Breast epithelium (tissue), 4 donors: ENCODE measurements around the gene MET. TPM values are rescaled to one million over a fixed set of nuclear protein-coding genes. Genes with fewer than 3 reads are reported as not detected.

Experiments
- DNase-seq, 2 donors: peaks; one replicate each; pipeline ENCODE4 v3.0.0-alpha.2; 2019; ENCODE audit warnings: low spot score in 2 of 2
- H3K27ac ChIP-seq, 2 donors: fragments of 200-600 bp; sonication (generic) in 1 of 2; one replicate each; pipeline ENCODE4 v1.5.1; 2016 to 2019; ENCODE audit warnings: mild to moderate bottlenecking in 1 of 2
- H3K27me3 ChIP-seq, 2 donors: fragments of 200-600 bp; sonication (generic) in 1 of 2; one replicate each; pipeline versions ENCODE4 v1.5.1 to v1.6.0; 2017 to 2019; ENCODE audit warnings: control low read depth in 1 of 2, mild to moderate bottlenecking in 1 of 2
- H3K36me3 ChIP-seq: fragments of 200-600 bp; one replicate; pipeline ENCODE4 v1.5.1; 2019
- H3K4me1 ChIP-seq, 2 donors: fragments of 200-600 bp; sonication (generic); one replicate each; pipeline ENCODE4 v1.5.1; 2016 to 2019; ENCODE audit warnings: control low read depth in 1 of 2
- H3K4me3 ChIP-seq, 3 donors: fragments of 200-600 bp; sonication (generic); 1 replicate in 2 of 3; 2 replicates in 1 of 3; pipeline ENCODE4 v1.5.1; 2016 to 2019; ENCODE audit warnings: mild to moderate bottlenecking in 3 of 3, moderate library complexity in 2 of 3
- H3K9me3 ChIP-seq, 2 donors: fragments of 200-600 bp; sonication (generic) in 1 of 2; one replicate each; pipeline ENCODE4 v1.5.1; 2016 to 2019; ENCODE audit warnings: control low read depth in 1 of 2
- CTCF ChIP-seq, 3 donors: fragments of 450-650 bp; IDR thresholded peaks; one replicate each; pipeline ENCODE4 v1.5.1; 2016 to 2017; ENCODE audit warnings: antibody characterized with exemption in 3 of 3, mild to moderate bottlenecking in 3 of 3, moderate library complexity in 3 of 3
- POLR2A ChIP-seq: fragments of 450-650 bp; IDR thresholded peaks from one replicate; pipeline ENCODE4 v1.6.1; 2016; ENCODE audit warnings: antibody characterized with exemption, mild to moderate bottlenecking, moderate library complexity
- POLR2AphosphoS5 ChIP-seq, 3 donors: sonication (generic); formaldehyde crosslinking; IDR thresholded peaks; one replicate each; pipeline ENCODE4 v1.6.1; 2017; ENCODE audit warnings: antibody characterized with exemption in 3 of 3
- intact Hi-C: fragments of 100-400 bp; cut with DNase I; formaldehyde crosslinking; loops from one replicate; pipeline ENCODE4 v1.15.1; 2023; ENCODE audit warnings: low total_unique reads
- total RNA-seq, 3 donors: library from RNA; depleted of rRNA; stranded (reverse); fragments of >200 nt; gene quantifications; one replicate each; pipeline ENCODE4 v1.1.0, GENCODE V29; 2016

The MET gene
- total RNA-seq, 3 donors from 2014 or later, result 25.8 to 85.6 (median 40.6) TPM

GRCh38 chr7:116734710-116735109 is 62.7 kb downstream of the MET start:
- Histone ChIP-seq H3K4me1 (no peaks in the 10 kb centered on the region), H3K9me3 (no peaks in the 10 kb centered on the region), H3K27me3 (no peaks in the 10 kb centered on the region), H3K36me3 (no peaks in the 10 kb centered on the region), H3K27ac (no peak overlapping the region), H3K4me3 (no peak overlapping the region)
- DNase-seq, result no peak
- intact Hi-C loops, result no loop called here
- no peak for TF ChIP-seq POLR2AphosphoS5 (IDR thresholded peaks at IDR 0.05)
- no peak for TF ChIP-seq CTCF (IDR thresholded peaks at IDR 0.05)
- no peak for TF ChIP-seq POLR2A

GRCh38 chr7:116736927-116737715 is 65.1 kb downstream of the MET start:
- DNase-seq, result no peak
- Histone ChIP-seq H3K9me3 (no peaks in the 10 kb centered on the region), H3K27me3 (no peaks in the 10 kb centered on the region), H3K36me3 (no peaks in the 10 kb centered on the region), H3K27ac (no peak overlapping the region), H3K4me1 (no peaks in the 10 kb centered on the region), H3K4me3 (no peak overlapping the region)
- intact Hi-C loops, result no loop called here
- TF ChIP-seq POLR2A, result no peak
- TF ChIP-seq CTCF (IDR thresholded peaks at IDR 0.05), result no peak
- TF ChIP-seq POLR2AphosphoS5 (IDR thresholded peaks at IDR 0.05), result no peak

GRCh38 chr7:116738378-116738777 is 66.4 kb downstream of the MET start:
- no peak overlapping the region for H3K4me3 ChIP-seq
- no peaks in the 10 kb centered on the region for H3K36me3 ChIP-seq
- H3K27me3 ChIP-seq, result no peaks in the 10 kb centered on the region
- H3K9me3 ChIP-seq, result no peaks in the 10 kb centered on the region
- H3K27ac ChIP-seq, result no peak overlapping the region
- no peaks in the 10 kb centered on the region for H3K4me1 ChIP-seq
- intact Hi-C loops, result no loop called here
- no peak for DNase-seq
- TF ChIP-seq POLR2AphosphoS5 (IDR thresholded peaks at IDR 0.05) (no peak), CTCF (IDR thresholded peaks at IDR 0.05) (no peak), POLR2A (no peak)

GRCh38 chr7:116739307-116739706 is 67.3 kb downstream of the MET start:
- no peak overlapping the region for H3K27ac ChIP-seq
- no peaks in the 10 kb centered on the region for H3K9me3 ChIP-seq
- intact Hi-C loops, result no loop called here
- no peaks in the 10 kb centered on the region for H3K36me3 ChIP-seq
- no peak for TF ChIP-seq POLR2A
- DNase-seq, result no peak
- H3K4me3 ChIP-seq, result no peak overlapping the region
- H3K4me1 ChIP-seq, result no peaks in the 10 kb centered on the region
- no peaks in the 10 kb centered on the region for H3K27me3 ChIP-seq

GRCh38 chr7:116740231-116740630 is 68.2 kb downstream of the MET start:
- Histone ChIP-seq H3K36me3 (no peaks in the 10 kb centered on the region), H3K4me1 (no peaks in the 10 kb centered on the region), H3K9me3 (no peaks in the 10 kb centered on the region), H3K27me3 (no peaks in the 10 kb centered on the region), H3K4me3 (no peak overlapping the region), H3K27ac (no peak overlapping the region)
- no peak for DNase-seq
- intact Hi-C loops, result no loop called here
- no peak for TF ChIP-seq POLR2A
- TF ChIP-seq POLR2AphosphoS5 (IDR thresholded peaks at IDR 0.05), result no peak
- TF ChIP-seq CTCF (IDR thresholded peaks at IDR 0.05), result no peak
